Tibial nerve (tissue), 4 donors: ENCODE results near the gene MYO1A.

Experiments
- CTCF ChIP-seq, 5 experiments: fragments of 200-600 bp in 3 of 5; fragments of 450-650 bp in 2 of 5; sonication (generic) in 3 of 5; IDR thresholded peaks; one replicate each; pipeline ENCODE4 v1.5.1; 2016 to 2019; ENCODE audit warnings: antibody characterized with exemption in 5 of 5, mild to moderate bottlenecking in 3 of 5, moderate library complexity in 2 of 5
- EP300 ChIP-seq, 2 donors: sonication (generic); formaldehyde crosslinking; IDR thresholded peaks; one replicate each; pipeline ENCODE4 v1.6.1; 2017; ENCODE audit warnings: antibody characterized with exemption in 2 of 2, mild to moderate bottlenecking in 1 of 2
- POLR2A ChIP-seq, 2 donors: fragments of 450-650 bp; IDR thresholded peaks; one replicate each; pipeline ENCODE4 v1.6.1; 2017; ENCODE audit warnings: antibody characterized with exemption in 2 of 2, mild to moderate bottlenecking in 2 of 2, moderate library complexity in 2 of 2

GRCh38 chr12:57006809-57007475 is 43.0 kb downstream of the MYO1A start:
- TF ChIP-seq POLR2A (IDR thresholded peaks at IDR 0.05) = no peak
- no peak for TF ChIP-seq CTCF (IDR thresholded peaks at IDR 0.05)
- no peak for TF ChIP-seq EP300 (IDR thresholded peaks at IDR 0.05)
